22Rv1 (cell line): Measurements from ENCODE around the gene ZNF79.

ENCODE experiments used
- CTCF ChIP-seq: fragments of 450-650 bp; IDR thresholded peaks from 2 replicates; pipeline ENCODE4 v1.5.1; 2017; ENCODE audit warnings: mild to moderate bottlenecking
- ZFX ChIP-seq: fragments of 450-650 bp; IDR thresholded peaks from 2 replicates; pipeline ENCODE4 v1.6.1; 2017; ENCODE audit warnings: antibody characterized with exemption, borderline replicate concordance

- no peak for TF ChIP-seq CTCF
- no peak for TF ChIP-seq ZFX
Measured at GRCh38 chr9:127474592-127474991, 50.4 kb downstream of the ZNF79 start.
